GM12874 (cell line): ENCODE results near the gene PLA2G2A.

ENCODE experiments used
- TF ChIP-seq, protein P1 (sequence below): IDR thresholded peaks from 2 replicates; pipeline ENCODE4 v1.5.1; 2011; ENCODE audit warnings: low read depth, mild to moderate bottlenecking, control low read depth, low read length, moderate library complexity; ENCODE audit not compliant: insufficient read depth

The PLA2G2A gene

GRCh38 chr1:19979494-19979977, at the start of gene PLA2G2A:
Gene PLA2G2A (minus strand): TSS chr1:19979618. CDS start chr1:19978773, 845 bp downstream.
- TF ChIP-seq, protein P1, sequence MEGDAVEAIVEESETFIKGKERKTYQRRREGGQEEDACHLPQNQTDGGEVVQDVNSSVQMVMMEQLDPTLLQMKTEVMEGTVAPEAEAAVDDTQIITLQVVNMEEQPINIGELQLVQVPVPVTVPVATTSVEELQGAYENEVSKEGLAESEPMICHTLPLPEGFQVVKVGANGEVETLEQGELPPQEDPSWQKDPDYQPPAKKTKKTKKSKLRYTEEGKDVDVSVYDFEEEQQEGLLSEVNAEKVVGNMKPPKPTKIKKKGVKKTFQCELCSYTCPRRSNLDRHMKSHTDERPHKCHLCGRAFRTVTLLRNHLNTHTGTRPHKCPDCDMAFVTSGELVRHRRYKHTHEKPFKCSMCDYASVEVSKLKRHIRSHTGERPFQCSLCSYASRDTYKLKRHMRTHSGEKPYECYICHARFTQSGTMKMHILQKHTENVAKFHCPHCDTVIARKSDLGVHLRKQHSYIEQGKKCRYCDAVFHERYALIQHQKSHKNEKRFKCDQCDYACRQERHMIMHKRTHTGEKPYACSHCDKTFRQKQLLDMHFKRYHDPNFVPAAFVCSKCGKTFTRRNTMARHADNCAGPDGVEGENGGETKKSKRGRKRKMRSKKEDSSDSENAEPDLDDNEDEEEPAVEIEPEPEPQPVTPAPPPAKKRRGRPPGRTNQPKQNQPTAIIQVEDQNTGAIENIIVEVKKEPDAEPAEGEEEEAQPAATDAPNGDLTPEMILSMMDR = no peak

GRCh38 chr1:20028726-20029125, 49.3 kb upstream of the PLA2G2A start:
- TF ChIP-seq, protein P1 = no peak

DNA sequence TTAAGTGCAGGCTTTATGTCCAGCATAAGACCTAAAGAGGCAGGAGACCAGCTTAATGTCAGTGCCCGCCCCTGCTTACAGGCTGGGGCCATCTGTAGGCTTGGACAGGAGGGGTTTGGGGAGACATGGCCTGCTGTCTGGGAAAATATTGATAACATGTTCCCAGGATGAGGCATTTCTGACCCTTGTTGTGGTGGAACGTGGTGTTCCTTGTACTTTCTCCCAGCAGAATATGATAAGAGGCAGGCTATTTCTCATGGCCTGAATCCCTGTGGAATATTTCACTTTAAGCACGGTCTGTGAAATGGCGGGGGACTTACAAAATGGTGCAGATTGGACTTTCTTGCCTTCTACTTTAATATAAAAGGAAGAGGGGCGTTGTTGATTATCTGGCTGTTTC, 48.7 kb upstream of the PLA2G2A start:
- TF ChIP-seq, protein P1 = no peak

DNA sequence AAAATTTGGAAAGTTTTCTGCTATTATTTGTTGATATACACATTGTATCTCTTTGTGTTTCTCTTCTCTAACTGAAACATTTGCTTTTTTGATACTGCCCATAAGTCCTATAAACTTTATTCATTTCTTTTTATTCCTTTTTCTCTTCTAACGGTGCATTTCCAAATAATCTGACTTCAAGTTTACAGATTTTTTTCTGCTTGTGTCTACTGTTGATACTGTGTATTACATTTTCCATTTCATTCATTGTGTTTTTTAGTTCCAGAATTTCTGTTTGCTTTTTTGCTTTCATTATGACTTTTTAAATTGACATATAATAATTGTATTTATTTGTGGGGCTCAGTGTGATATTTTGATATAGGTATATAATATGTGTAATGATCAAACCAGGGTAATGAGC, 38.3 kb upstream of the PLA2G2A start:
- TF ChIP-seq, protein P1 = no peak

GRCh38 chr1:20014153-20014552, 34.7 kb upstream of the PLA2G2A start:
- TF ChIP-seq, protein P1 = no peak

DNA sequence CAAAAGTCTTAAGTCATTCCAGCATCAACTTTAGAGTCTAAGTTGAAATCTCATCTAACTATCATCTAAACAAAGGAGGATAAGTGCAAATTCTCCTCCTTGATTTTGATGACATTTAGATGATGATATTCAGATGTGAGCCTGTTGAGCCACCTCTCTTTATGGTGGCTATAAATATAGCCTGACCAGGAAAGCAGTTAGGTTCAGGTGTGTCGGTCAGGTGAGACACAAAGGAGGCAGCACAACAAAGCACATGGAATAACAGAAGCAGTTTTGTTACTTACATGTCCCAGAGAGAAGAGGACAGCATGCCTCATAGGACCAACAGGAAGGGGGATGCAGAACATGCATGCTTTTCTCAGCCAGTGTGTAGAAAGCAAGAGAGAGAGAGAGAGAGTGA, 30.6 kb upstream of the PLA2G2A start:
- TF ChIP-seq, protein P1 = no peak

- TF ChIP-seq, protein P1 = no peak
Observed at GRCh38 chr1:20009212-20009611, 29.8 kb upstream of the PLA2G2A start.

- TF ChIP-seq, protein P1 = no peak
Observed at GRCh38 chr1:20008391-20008841, 29.0 kb upstream of the PLA2G2A start.
